GM23338 (cell line): ENCODE data around the gene MCC. TPM values are rescaled to one million over a fixed set of nuclear protein-coding genes. Genes with fewer than 3 reads are reported as not detected.

Source experiments
- CREB1 ChIP-seq: fragments of 250-450 bp; sonication (Bioruptor Pico); IDR thresholded peaks from 2 replicates; pipeline ENCODE4 v1.5.0; 2020; ENCODE audit warnings: low read depth, mild to moderate bottlenecking, moderate library complexity
- EZH2 ChIP-seq: fragments of 200-600 bp; sonication (generic); IDR thresholded peaks from one replicate; pipeline ENCODE4 v1.8.0; 2017; ENCODE audit warnings: antibody characterized with exemption, mild to moderate bottlenecking, low read depth; ENCODE audit not compliant: unreplicated experiment
- NANOG ChIP-seq: IDR thresholded peaks from 2 replicates; pipeline ENCODE4 v1.6.1; 2016; ENCODE audit warnings: antibody characterized with exemption, borderline replicate concordance
- POLR2AphosphoS5 ChIP-seq: IDR thresholded peaks from 2 replicates; pipeline ENCODE4 v1.6.1; 2016; ENCODE audit warnings: antibody characterized with exemption, low read depth
- STAT1 ChIP-seq: IDR thresholded peaks from one replicate; pipeline ENCODE4 v1.6.1; 2016; ENCODE audit warnings: antibody characterized with exemption; ENCODE audit not compliant: unreplicated experiment
- ZNF114 ChIP-seq: fragments of 250-450 bp; sonication (Bioruptor Pico); IDR thresholded peaks from 2 replicates; pipeline ENCODE4 v1.5.0; 2020; ENCODE audit warnings: mild to moderate bottlenecking, moderate library complexity
- ZNF331 ChIP-seq: fragments of 250-450 bp; sonication (Bioruptor Pico); IDR thresholded peaks from 2 replicates; pipeline ENCODE4 v1.5.0; 2020; ENCODE audit warnings: low read depth, mild to moderate bottlenecking, moderate library complexity
- polyA plus RNA-seq: library from polyadenylated mRNA; unstranded; fragments of >200 nt; fragmentation: Nextera tagmentation; extraction: Ambion mirVana; gene quantifications from 2 replicates; pipeline ENCODE4 v1.2.1, GENCODE V29; 2016
- total RNA-seq: library from RNA; depleted of rRNA; stranded (reverse); fragments of >200 nt; shearing (Covaris generic); gene quantifications from 2 replicates; pipeline ENCODE4 v1.2.3, GENCODE V29; 2014
- TF ChIP-seq, protein P1 (sequence below): fragments of 250-450 bp; sonication (Bioruptor Pico); IDR thresholded peaks from 2 replicates; pipeline ENCODE4 v1.5.0; 2020; ENCODE audit warnings: mild to moderate bottlenecking, moderate library complexity
- TF ChIP-seq, protein P2 (sequence below), 2 experiments: fragments of 200-600 bp in 1 of 2; sonication (generic) in 1 of 2; conservative IDR thresholded peaks; 2 replicates each; pipeline versions ENCODE4 v1.5.1 to v1.6.1; 2016 to 2017; ENCODE audit warnings: antibody characterized with exemption in 2 of 2, low read depth in 2 of 2, mild to moderate bottlenecking in 2 of 2, moderate library complexity in 1 of 2

The MCC gene
- total and polyA plus RNA-seq, 2 experiments from 2014 or later: 3.8 to 10.1 TPM

DNA sequence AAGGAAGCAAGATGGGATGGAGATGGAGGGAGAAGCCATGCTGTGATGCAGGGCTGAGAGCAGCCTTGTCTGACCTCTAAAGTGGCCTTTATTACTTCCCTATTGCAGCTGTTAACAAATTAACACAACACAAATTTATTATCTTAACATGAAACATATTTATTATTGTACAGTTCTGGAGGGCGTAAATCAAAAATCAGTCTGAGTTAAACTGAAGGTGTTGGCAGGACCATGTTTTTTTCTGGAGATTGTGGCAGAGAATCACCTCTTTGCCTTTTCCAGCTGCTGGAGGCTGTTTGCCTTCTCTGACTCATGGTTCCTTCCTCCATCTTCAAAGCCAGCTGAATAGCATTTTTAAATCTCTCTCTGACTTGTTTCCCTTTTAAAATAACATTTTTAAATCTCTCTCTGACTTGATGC is 7.2 kb upstream of the MCC start (continued):
- TF ChIP-seq, protein P1, sequence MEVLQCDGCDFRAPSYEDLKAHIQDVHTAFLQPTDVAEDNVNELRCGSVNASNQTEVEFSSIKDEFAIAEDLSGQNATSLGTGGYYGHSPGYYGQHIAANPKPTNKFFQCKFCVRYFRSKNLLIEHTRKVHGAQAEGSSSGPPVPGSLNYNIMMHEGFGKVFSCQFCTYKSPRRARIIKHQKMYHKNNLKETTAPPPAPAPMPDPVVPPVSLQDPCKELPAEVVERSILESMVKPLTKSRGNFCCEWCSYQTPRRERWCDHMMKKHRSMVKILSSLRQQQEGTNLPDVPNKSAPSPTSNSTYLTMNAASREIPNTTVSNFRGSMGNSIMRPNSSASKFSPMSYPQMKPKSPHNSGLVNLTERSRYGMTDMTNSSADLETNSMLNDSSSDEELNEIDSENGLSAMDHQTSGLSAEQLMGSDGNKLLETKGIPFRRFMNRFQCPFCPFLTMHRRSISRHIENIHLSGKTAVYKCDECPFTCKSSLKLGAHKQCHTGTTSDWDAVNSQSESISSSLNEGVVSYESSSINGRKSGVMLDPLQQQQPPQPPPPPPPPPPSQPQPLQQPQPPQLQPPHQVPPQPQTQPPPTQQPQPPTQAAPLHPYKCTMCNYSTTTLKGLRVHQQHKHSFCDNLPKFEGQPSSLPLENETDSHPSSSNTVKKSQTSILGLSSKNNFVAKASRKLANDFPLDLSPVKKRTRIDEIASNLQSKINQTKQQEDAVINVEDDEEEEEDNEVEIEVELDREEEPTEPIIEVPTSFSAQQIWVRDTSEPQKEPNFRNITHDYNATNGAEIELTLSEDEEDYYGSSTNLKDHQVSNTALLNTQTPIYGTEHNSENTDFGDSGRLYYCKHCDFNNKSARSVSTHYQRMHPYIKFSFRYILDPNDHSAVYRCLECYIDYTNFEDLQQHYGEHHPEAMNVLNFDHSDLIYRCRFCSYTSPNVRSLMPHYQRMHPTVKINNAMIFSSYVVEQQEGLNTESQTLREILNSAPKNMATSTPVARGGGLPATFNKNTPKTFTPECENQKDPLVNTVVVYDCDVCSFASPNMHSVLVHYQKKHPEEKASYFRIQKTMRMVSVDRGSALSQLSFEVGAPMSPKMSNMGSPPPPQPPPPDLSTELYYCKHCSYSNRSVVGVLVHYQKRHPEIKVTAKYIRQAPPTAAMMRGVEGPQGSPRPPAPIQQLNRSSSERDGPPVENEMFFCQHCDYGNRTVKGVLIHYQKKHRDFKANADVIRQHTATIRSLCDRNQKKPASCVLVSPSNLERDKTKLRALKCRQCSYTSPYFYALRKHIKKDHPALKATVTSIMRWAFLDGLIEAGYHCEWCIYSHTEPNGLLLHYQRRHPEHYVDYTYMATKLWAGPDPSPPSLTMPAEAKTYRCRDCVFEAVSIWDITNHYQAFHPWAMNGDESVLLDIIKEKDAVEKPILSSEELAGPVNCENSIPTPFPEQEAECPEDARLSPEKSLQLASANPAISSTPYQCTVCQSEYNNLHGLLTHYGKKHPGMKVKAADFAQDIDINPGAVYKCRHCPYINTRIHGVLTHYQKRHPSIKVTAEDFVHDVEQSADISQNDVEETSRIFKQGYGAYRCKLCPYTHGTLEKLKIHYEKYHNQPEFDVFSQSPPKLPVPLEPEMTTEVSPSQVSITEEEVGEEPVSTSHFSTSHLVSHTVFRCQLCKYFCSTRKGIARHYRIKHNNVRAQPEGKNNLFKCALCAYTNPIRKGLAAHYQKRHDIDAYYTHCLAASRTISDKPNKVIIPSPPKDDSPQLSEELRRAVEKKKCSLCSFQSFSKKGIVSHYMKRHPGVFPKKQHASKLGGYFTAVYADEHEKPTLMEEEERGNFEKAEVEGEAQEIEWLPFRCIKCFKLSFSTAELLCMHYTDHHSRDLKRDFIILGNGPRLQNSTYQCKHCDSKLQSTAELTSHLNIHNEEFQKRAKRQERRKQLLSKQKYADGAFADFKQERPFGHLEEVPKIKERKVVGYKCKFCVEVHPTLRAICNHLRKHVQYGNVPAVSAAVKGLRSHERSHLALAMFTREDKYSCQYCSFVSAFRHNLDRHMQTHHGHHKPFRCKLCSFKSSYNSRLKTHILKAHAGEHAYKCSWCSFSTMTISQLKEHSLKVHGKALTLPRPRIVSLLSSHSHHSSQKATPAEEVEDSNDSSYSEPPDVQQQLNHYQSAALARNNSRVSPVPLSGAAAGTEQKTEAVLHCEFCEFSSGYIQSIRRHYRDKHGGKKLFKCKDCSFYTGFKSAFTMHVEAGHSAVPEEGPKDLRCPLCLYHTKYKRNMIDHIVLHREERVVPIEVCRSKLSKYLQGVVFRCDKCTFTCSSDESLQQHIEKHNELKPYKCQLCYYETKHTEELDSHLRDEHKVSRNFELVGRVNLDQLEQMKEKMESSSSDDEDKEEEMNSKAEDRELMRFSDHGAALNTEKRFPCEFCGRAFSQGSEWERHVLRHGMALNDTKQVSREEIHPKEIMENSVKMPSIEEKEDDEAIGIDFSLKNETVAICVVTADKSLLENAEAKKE (CRISPR knock-in tag): no peak
- no peak for TF ChIP-seq ZNF331 (CRISPR knock-in tag)
- TF ChIP-seq, protein P2, sequence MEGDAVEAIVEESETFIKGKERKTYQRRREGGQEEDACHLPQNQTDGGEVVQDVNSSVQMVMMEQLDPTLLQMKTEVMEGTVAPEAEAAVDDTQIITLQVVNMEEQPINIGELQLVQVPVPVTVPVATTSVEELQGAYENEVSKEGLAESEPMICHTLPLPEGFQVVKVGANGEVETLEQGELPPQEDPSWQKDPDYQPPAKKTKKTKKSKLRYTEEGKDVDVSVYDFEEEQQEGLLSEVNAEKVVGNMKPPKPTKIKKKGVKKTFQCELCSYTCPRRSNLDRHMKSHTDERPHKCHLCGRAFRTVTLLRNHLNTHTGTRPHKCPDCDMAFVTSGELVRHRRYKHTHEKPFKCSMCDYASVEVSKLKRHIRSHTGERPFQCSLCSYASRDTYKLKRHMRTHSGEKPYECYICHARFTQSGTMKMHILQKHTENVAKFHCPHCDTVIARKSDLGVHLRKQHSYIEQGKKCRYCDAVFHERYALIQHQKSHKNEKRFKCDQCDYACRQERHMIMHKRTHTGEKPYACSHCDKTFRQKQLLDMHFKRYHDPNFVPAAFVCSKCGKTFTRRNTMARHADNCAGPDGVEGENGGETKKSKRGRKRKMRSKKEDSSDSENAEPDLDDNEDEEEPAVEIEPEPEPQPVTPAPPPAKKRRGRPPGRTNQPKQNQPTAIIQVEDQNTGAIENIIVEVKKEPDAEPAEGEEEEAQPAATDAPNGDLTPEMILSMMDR (conservative IDR thresholded peaks at IDR 0.05; ENCODE audit: low read depth in 2 of 2): no peak
- no peak for TF ChIP-seq POLR2AphosphoS5
- no peak for TF ChIP-seq CREB1 (CRISPR knock-in tag)
- no peak for TF ChIP-seq ZNF114 (CRISPR knock-in tag)
- no peak for TF ChIP-seq STAT1
- TF ChIP-seq EZH2: no peak
- no peak for TF ChIP-seq NANOG
